H1 (cell line): ENCODE results near the gene DCAF17. TPM values are rescaled to one million over a fixed set of nuclear protein-coding genes. Genes with fewer than 3 reads are reported as not detected.

Source experiments
- CTCF ChIA-PET: fragments of 300-600 bp; sonication (Branson Sonifier 250); formaldehyde crosslinking; loops from one replicate; lab custom pipeline; 2021; ENCODE audit not compliant: partially characterized antibody; lab: Charles Lee
- POLR2A ChIA-PET: fragments of 300-600 bp; sonication (Branson Sonifier 250); formaldehyde crosslinking; loops from one replicate; lab custom pipeline; 2021; ENCODE audit warnings: inconsistent platforms; ENCODE audit not compliant: partially characterized antibody; lab: Charles Lee
- DNase-seq, 2 experiments: peaks; one replicate each; pipeline versions ENCODE4 v3.0.0 to v3.0.0-alpha.2; 2010 to 2022; ENCODE audit warnings: low spot score in 2 of 2, low read depth in 1 of 2, mixed read lengths in 1 of 2
- FAIRE-seq: peaks from 2 replicates; lab custom pipeline; 2011; peaks lifted over from hg19 to GRCh38; lab: Jason Lieb, UNC
- H2AFZ ChIP-seq: 2 replicates; pipeline ENCODE4 v1.8.1; 2012; ENCODE audit warnings: low read length, inconsistent platforms
- H2AK5ac ChIP-seq: 2 replicates; pipeline ENCODE4 v1.6.1; 2013; ENCODE audit warnings: low read depth, low read length
- H2BK120ac ChIP-seq: replicated peaks from 2 replicates; pipeline ENCODE3; 2013; ENCODE audit warnings: low read depth, low read length, inconsistent platforms
- H2BK12ac ChIP-seq: 2 replicates; pipeline ENCODE4 v1.6.1; 2013; ENCODE audit warnings: low read depth, low read length
- H2BK15ac ChIP-seq: 2 replicates; pipeline ENCODE4 v1.6.1; 2013; ENCODE audit warnings: low read length
- H2BK20ac ChIP-seq: 2 replicates; pipeline ENCODE4 v1.6.1; 2013; ENCODE audit warnings: low read length
- H2BK5ac ChIP-seq: 2 replicates; pipeline ENCODE4 v1.6.1; 2013; ENCODE audit warnings: low read depth, low read length
- H3K14ac ChIP-seq: 2 replicates; pipeline ENCODE4 v1.6.1; 2013; ENCODE audit warnings: inconsistent platforms; ENCODE audit not compliant: insufficient read length
- H3K18ac ChIP-seq: 2 replicates; pipeline ENCODE4 v1.6.1; 2013; ENCODE audit warnings: low read length; ENCODE audit errors: extremely low read depth
- H3K23ac ChIP-seq: 2 replicates; pipeline ENCODE4 v1.6.1; 2013; ENCODE audit warnings: inconsistent platforms; ENCODE audit not compliant: insufficient read length
- H3K23me2 ChIP-seq: 2 replicates; pipeline ENCODE4 v1.6.1; 2013; ENCODE audit warnings: low read depth, low read length
- H3K27ac ChIP-seq: 2 replicates; pipeline ENCODE4 v1.6.1; 2011; ENCODE audit warnings: low read depth, low read length, inconsistent platforms
- H3K27me3 ChIP-seq, 4 experiments: replicated peaks in 1 of 4; 1 replicate in 1 of 4; 2 replicates in 3 of 4; pipeline versions ENCODE4 v1.6.1 to v1.8.1; 2011 to 2013; ENCODE audit warnings: low read length in 3 of 4, mild to moderate bottlenecking in 3 of 4, inconsistent platforms in 2 of 4, mixed read lengths in 2 of 4, moderate library complexity in 1 of 4; ENCODE audit not compliant: control insufficient read depth in 3 of 4, insufficient read depth in 3 of 4; ENCODE audit errors: extremely low read depth in 1 of 4
- H3K36me3 ChIP-seq, 4 experiments: 2 replicates each; pipeline versions ENCODE4 v1.6.1 to v1.8.1; 2011 to 2013; ENCODE audit warnings: mild to moderate bottlenecking in 4 of 4, low read length in 3 of 4, moderate library complexity in 2 of 4, control low read depth in 1 of 4, inconsistent platforms in 1 of 4; ENCODE audit not compliant: insufficient read depth in 4 of 4, control insufficient read depth in 2 of 4
- H3K4ac ChIP-seq: replicated peaks from 2 replicates; pipeline ENCODE3; 2013; ENCODE audit warnings: low read length, low read depth, mixed read lengths, inconsistent platforms; ENCODE audit not compliant: insufficient read length
- H3K4me1 ChIP-seq, 4 experiments: replicated peaks in 1 of 4; 1 replicate in 1 of 4; 2 replicates in 3 of 4; pipeline versions ENCODE4 v1.6.1 to v1.8.1; 2011 to 2013; ENCODE audit warnings: low read length in 3 of 4, inconsistent platforms in 2 of 4, mixed read lengths in 1 of 4; ENCODE audit not compliant: insufficient read depth in 4 of 4, control insufficient read depth in 3 of 4
- H3K4me2 ChIP-seq, 2 experiments: 2 replicates each; pipeline versions ENCODE4 v1.6.1 to v1.8.1; 2011 to 2013; ENCODE audit warnings: low read depth in 2 of 2, low read length in 2 of 2, control low read depth in 1 of 2, inconsistent platforms in 1 of 2, mild to moderate bottlenecking in 1 of 2; ENCODE audit not compliant: insufficient read depth in 1 of 2
- H3K4me3 ChIP-seq, 4 experiments: fragments of 200-600, 300-600 bp in 1 of 4; sonication (generic), shearing (Covaris generic), sonication (Bioruptor Twin) in 1 of 4; 2 replicates each; pipeline versions ENCODE4 v1.5.1 to v1.8.1; 2011 to 2016; ENCODE audit warnings: low read length in 4 of 4, low read depth in 3 of 4, control low read depth in 2 of 4, inconsistent platforms in 2 of 4, mild to moderate bottlenecking in 2 of 4, mixed read lengths in 1 of 4, moderate library complexity in 1 of 4; ENCODE audit not compliant: insufficient read depth in 2 of 4; ENCODE audit errors: extremely low read depth in 1 of 4
- H3K56ac ChIP-seq: replicated peaks from 2 replicates; pipeline ENCODE3; 2013; ENCODE audit warnings: low read depth, mild to moderate bottlenecking, mixed read lengths, low read length, inconsistent platforms; ENCODE audit not compliant: insufficient read length
- H3K79me1 ChIP-seq: 2 replicates; pipeline ENCODE4 v1.6.1; 2013; ENCODE audit warnings: low read depth, low read length, control low read depth
- H3K79me2 ChIP-seq, 2 experiments: 2 replicates each; pipeline versions ENCODE4 v1.6.1 to v1.8.1; 2012 to 2013; ENCODE audit warnings: low read length in 2 of 2, mild to moderate bottlenecking in 2 of 2, inconsistent platforms in 1 of 2; ENCODE audit not compliant: insufficient read depth in 2 of 2, control insufficient read depth in 1 of 2
- H3K9ac ChIP-seq, 4 experiments: replicated peaks in 1 of 4; 1 replicate in 1 of 4; 2 replicates in 3 of 4; pipeline versions ENCODE4 v1.6.1 to v1.8.1; 2011 to 2013; ENCODE audit warnings: low read depth in 3 of 4, low read length in 3 of 4, control low read depth in 2 of 4, mild to moderate bottlenecking in 2 of 4, moderate library complexity in 2 of 4, inconsistent platforms in 1 of 4; ENCODE audit errors: extremely low read depth in 1 of 4
- H3K9me3 ChIP-seq, 2 experiments: 2 replicates each; pipeline versions ENCODE4 v1.6.1 to v1.8.1; 2012 to 2013; ENCODE audit warnings: mild to moderate bottlenecking in 2 of 2, moderate library complexity in 2 of 2, control low read depth in 1 of 2, inconsistent platforms in 1 of 2, low read depth in 1 of 2, low read length in 1 of 2, mixed read lengths in 1 of 2; ENCODE audit not compliant: insufficient read depth in 2 of 2
- H4K20me1 ChIP-seq, 2 experiments: replicated peaks in 1 of 2; 2 replicates each; pipeline versions ENCODE3 to v1.8.1; 2011 to 2013; ENCODE audit warnings: inconsistent platforms in 2 of 2, low read length in 2 of 2, mild to moderate bottlenecking in 1 of 2; ENCODE audit not compliant: insufficient read depth in 2 of 2, control insufficient read depth in 1 of 2
- H4K5ac ChIP-seq: 2 replicates; pipeline ENCODE4 v1.6.1; 2013; ENCODE audit warnings: low read length, low read depth, mixed read lengths, inconsistent platforms; ENCODE audit not compliant: insufficient read length
- H4K8ac ChIP-seq: 2 replicates; pipeline ENCODE4 v1.8.0; 2013; ENCODE audit warnings: mild to moderate bottlenecking, moderate library complexity, low read length, inconsistent platforms; ENCODE audit not compliant: insufficient read depth; ENCODE audit errors: extremely low read depth
- H4K91ac ChIP-seq: replicated peaks from 2 replicates; pipeline ENCODE3; 2013; ENCODE audit warnings: low read length, mixed read lengths, inconsistent platforms; ENCODE audit not compliant: insufficient read length
- EP300 ChIP-seq, 2 experiments: IDR thresholded peaks; 1 replicate in 1 of 2; 2 replicates in 1 of 2; pipeline ENCODE4 v1.6.1; 2011 to 2012; ENCODE audit warnings: low read depth in 2 of 2, low read length in 2 of 2, mild to moderate bottlenecking in 2 of 2, borderline replicate concordance in 1 of 2, inconsistent platforms in 1 of 2, moderate library complexity in 1 of 2
- EZH2 ChIP-seq: fragments of 200-600 bp; sonication (generic); IDR thresholded peaks from 2 replicates; pipeline ENCODE4 v1.7.1; 2012; ENCODE audit warnings: low read depth, mild to moderate bottlenecking, moderate library complexity, low read length, inconsistent platforms; ENCODE audit not compliant: severe bottlenecking
- GABPA ChIP-seq: IDR thresholded peaks from 2 replicates; pipeline ENCODE4 v1.6.1; 2011; ENCODE audit warnings: mild to moderate bottlenecking, low read length, moderate library complexity, borderline replicate concordance; ENCODE audit not compliant: insufficient read depth
- RAD21 ChIP-seq, 2 experiments: IDR thresholded peaks in 1 of 2; conservative IDR thresholded peaks in 1 of 2; 2 replicates each; pipeline ENCODE4 v1.6.1; 2011; ENCODE audit warnings: low read depth in 2 of 2, low read length in 2 of 2, improper control_type of control experiment in 1 of 2, inconsistent platforms in 1 of 2, mild to moderate bottlenecking in 1 of 2, moderate library complexity in 1 of 2
- RNF2 ChIP-seq: fragments of 200-900, 300-1000 bp; sonication (generic); IDR thresholded peaks from 2 replicates; pipeline ENCODE4 v1.7.1; 2016; ENCODE audit warnings: borderline replicate concordance, low read depth, mild to moderate bottlenecking, antibody characterized with exemption, low read length; ENCODE audit not compliant: poor library complexity, severe bottlenecking; ENCODE audit errors: missing control alignments
- WGBS, 2 experiments: shearing (Covaris generic) in 1 of 2; methylation state at CpG; one replicate each; pipeline versions ENCODE4 v1.1.6 to v1.1.7; 2013 to 2015; ENCODE audit warnings: low lambda C conversion rate in 2 of 2, mixed read lengths in 2 of 2, inconsistent platforms in 1 of 2, low coverage in 1 of 2, missing lambda C conversion rate in 1 of 2; ENCODE audit not compliant: insufficient replicate concordance in 2 of 2, insufficient coverage in 1 of 2, insufficient read length in 1 of 2; ENCODE audit errors: extremely low coverage in 1 of 2, missing lambda C conversion rate in 1 of 2; 5-methylcytosine and 5-hydroxymethylcytosine counted together
- polyA plus RNA-seq, 7 experiments: library from polyadenylated mRNA; depleted of rRNA in 3 of 7; stranded (reverse) in 5 of 7; unstranded in 2 of 7; fragments of >200 nt in 5 of 7; fragments of 200-250 nt in 2 of 7; gene quantifications; 1 replicate in 5 of 7; 2 replicates in 1 of 7; 4 replicates in 1 of 7; pipeline versions ENCODE4 v1.2.1 to v1.2.3, GENCODE V29; 2011 to 2013; ENCODE audit warnings: missing spikeins in 2 of 7, mixed read lengths in 2 of 7
- total RNA-seq: library from RNA; stranded (reverse); fragmentation: NEBNext Ultra II Directional; extraction: Animal tissue kit (Norgen Biotek cat#: 25700); gene quantifications from 2 replicates; pipeline ENCODE4 v1.2.1, GENCODE V29; 2021
- TF ChIP-seq, protein P1 (sequence below), 3 experiments: IDR thresholded peaks; 1 replicate in 2 of 3; 2 replicates in 1 of 3; pipeline versions ENCODE4 v1.5.1 to v1.6.1; 2011; ENCODE audit warnings: low read length in 3 of 3, mild to moderate bottlenecking in 3 of 3, inconsistent platforms in 2 of 3, low read depth in 1 of 3, moderate library complexity in 1 of 3; ENCODE audit not compliant: insufficient read depth in 1 of 3; ENCODE audit errors: control extremely low read depth in 1 of 3

DCAF17 gene
- total and polyA plus RNA-seq, 2 of the 8 experiments (the other 6 are each of a cell fraction or from before 2014, with no cell fraction given), result 10.7 to 30.0 TPM

DNA sequence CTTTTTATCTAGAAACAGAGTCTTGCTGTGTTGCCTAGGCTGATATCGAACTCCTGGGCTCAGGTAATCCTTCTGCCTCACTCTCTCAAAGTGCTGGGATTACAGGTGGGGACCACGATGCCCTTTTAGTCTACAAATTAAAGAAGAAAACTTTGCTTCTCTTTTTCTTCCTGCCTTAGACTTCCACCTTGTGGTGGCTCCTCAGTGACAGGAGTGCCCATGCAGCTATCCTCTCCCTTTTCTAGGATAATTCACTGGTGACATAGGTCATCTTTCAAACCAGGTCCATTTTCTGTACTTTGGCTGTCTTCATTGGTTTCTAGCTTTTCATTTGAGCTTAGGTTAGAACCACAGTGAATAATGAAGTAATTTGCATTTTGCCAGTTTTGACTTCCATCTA, 13.6 kb downstream of the DCAF17 start:
- H3K9ac ChIP-seq, result no peak overlapping the region
- H2BK12ac ChIP-seq, result no peak overlapping the region
- H4K5ac ChIP-seq, result no peak overlapping the region
- no peak overlapping the region for H2BK20ac ChIP-seq
- WGBS, 2 experiments, result 81% methylated on average over 2 of the region's 2 CpGs; no CpG with 5 or more reads in 1 of the 2 experiments
- H3K4me2 ChIP-seq, result no peak overlapping the region
- H3K4me3 ChIP-seq, result no peak overlapping the region
- no peak overlapping the region for H3K23ac ChIP-seq
- no peak overlapping the region for H2AFZ ChIP-seq
- H3K4ac ChIP-seq, result no peak overlapping the region
- H4K8ac ChIP-seq, result no peak overlapping the region
- FAIRE-seq (no peak), DNase-seq (no peak)
- peaks cover 0 to 1% of the 10 kb centered on the region in 2 experiments for H4K20me1 ChIP-seq
- H3K14ac ChIP-seq, result no peak overlapping the region
- CTCF ChIA-PET, result interaction anchor here (0.6 to 1.7 kb wide), 7 partner anchors 9 to 396 kb away, joined by 3 to 6 read pairs (median 3); no protein-coding TSS in a partner anchor
- no peaks in the 10 kb centered on the region for H3K4me1 ChIP-seq
- H3K23me2 ChIP-seq, result no peaks in the 10 kb centered on the region
- H4K91ac ChIP-seq, result no peak overlapping the region
- no peak overlapping the region for H2BK15ac ChIP-seq
- peaks cover 2 to 72% (median 10%) of the 10 kb centered on the region in 4 experiments; a peak in 7 of 8 replicates for H3K36me3 ChIP-seq
- no peak overlapping the region for H2AK5ac ChIP-seq
- H3K27me3 ChIP-seq, result no peaks in the 10 kb centered on the region
- TF ChIP-seq GABPA, result no peak
- TF ChIP-seq, protein P1, sequence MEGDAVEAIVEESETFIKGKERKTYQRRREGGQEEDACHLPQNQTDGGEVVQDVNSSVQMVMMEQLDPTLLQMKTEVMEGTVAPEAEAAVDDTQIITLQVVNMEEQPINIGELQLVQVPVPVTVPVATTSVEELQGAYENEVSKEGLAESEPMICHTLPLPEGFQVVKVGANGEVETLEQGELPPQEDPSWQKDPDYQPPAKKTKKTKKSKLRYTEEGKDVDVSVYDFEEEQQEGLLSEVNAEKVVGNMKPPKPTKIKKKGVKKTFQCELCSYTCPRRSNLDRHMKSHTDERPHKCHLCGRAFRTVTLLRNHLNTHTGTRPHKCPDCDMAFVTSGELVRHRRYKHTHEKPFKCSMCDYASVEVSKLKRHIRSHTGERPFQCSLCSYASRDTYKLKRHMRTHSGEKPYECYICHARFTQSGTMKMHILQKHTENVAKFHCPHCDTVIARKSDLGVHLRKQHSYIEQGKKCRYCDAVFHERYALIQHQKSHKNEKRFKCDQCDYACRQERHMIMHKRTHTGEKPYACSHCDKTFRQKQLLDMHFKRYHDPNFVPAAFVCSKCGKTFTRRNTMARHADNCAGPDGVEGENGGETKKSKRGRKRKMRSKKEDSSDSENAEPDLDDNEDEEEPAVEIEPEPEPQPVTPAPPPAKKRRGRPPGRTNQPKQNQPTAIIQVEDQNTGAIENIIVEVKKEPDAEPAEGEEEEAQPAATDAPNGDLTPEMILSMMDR (IDR thresholded peaks at IDR 0.05; ENCODE audit: control extremely low read depth in 1 of 3, insufficient read depth in 1 of 3, low read depth in 1 of 3, low read length in 3 of 3), result peak in 1 of 3 experiments; percentile 29; a peak in 2 of 4 replicates
- no peak for TF ChIP-seq RNF2
- TF ChIP-seq RAD21 (IDR thresholded peaks at IDR 0.05 in 1 of 2, conservative IDR thresholded peaks at IDR 0.05 in 1 of 2; ENCODE audit: low read depth in 2 of 2, low read length in 2 of 2), result peak; percentile 51 to 56
- TF ChIP-seq EP300 (IDR thresholded peaks at IDR 0.05; ENCODE audit: borderline replicate concordance in 1 of 2, low read depth in 2 of 2, low read length in 2 of 2), result no peak
- no peak for TF ChIP-seq EZH2
- H3K18ac ChIP-seq, result no peak overlapping the region
- H2BK120ac ChIP-seq, result no peak overlapping the region
- no peak overlapping the region for H3K27ac ChIP-seq
- H3K9me3 ChIP-seq, result no peaks in the 10 kb centered on the region
- POLR2A ChIA-PET, result interaction anchor here (1.0 to 1.3 kb wide), 2 partner anchors 12 to 14 kb away, joined by 3 read pairs; partner anchors contain the start of gene METTL8
- no peak overlapping the region for H2BK5ac ChIP-seq
- H3K56ac ChIP-seq, result no peak overlapping the region
- no peaks in the 10 kb centered on the region for H3K79me2 ChIP-seq
- no peaks in the 10 kb centered on the region for H3K79me1 ChIP-seq
